ENCODE measurements around the gene PRKCH.

- TF ChIP-seq CTCF (IDR thresholded peaks at IDR 0.05; ENCODE audit: low read depth, low read length) (no peak), POLR2A (IDR thresholded peaks at IDR 0.05; ENCODE audit: extremely low read depth, insufficient read length) (no peak), MYC (IDR thresholded peaks at IDR 0.05; ENCODE audit: low read depth, low read length) (no peak)
Measured at GRCh38 chr14:61350427-61351270, 29.3 kb downstream of the PRKCH start.

All from NB4 (cell line).